ENCODE results near the gene ZNF276.

GRCh38 chr16:89741342-89742014, 20.1 kb downstream of the ZNF276 start:
- TF ChIP-seq EP300 (IDR thresholded peaks at IDR 0.05) (no peak), CTCF (IDR thresholded peaks at IDR 0.05) (no peak), POLR2AphosphoS5 (IDR thresholded peaks at IDR 0.05) (no peak)

Data from gastroesophageal sphincter (tissue), 3 donors.